HG03460 (cell line): Measurements from ENCODE around the gene MEI4.
"Not testable (repeated sequence)": the region's sequence is repeated elsewhere in the genome, so short reads cannot be mapped to it uniquely, and the experiment has no call there.

ENCODE experiments used
- ATAC-seq: cut with Tn5 transposase; IDR thresholded peaks from one replicate; pipeline ENCODE4 v1.9.1; 2021; ENCODE audit not compliant: unreplicated experiment

The MEI4 gene, protein sequence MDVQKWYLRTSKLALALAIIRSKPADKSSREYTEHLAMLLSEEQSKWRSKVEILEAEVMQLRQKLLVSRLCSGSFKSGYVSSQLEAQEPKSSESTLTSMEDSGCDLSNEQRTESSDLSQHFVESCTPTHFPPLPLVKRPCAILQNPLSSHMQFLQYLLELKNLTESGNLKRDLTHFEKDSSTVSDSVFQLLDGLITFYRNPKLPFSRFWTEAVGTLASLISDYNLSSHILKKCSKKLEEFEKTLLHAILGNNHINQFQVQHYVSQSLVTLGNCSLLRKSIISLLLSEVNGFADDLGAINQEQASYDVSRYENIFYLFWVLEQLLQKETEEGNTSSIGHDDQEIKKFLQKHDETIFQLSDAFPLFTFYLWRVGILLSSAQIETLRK

DNA sequence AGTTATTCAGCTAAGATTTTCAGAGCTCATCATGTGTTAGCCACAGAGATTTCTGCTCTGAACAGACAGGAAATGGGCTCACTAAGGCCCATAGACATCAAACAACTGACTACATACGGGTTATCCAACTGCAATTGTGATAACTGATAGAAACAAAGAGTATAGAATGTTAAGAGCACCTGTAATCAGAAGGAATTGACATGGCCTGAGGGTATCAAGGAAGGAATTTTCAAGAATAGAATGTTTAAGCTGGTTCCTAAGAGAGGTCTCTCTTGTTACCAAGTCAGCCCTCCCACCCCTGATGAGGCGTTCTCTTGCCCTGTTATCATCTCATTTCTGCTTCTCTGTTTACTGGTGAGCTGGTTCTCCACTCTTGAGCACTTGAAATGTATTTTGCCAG lies at the start of gene MEI4:
TSS of gene MEI4 (plus strand) at position 301 of the 400 bp plus-strand sequence. CDS start 37,633 bp downstream, outside the sequence.
- ATAC-seq = no peak

DNA sequence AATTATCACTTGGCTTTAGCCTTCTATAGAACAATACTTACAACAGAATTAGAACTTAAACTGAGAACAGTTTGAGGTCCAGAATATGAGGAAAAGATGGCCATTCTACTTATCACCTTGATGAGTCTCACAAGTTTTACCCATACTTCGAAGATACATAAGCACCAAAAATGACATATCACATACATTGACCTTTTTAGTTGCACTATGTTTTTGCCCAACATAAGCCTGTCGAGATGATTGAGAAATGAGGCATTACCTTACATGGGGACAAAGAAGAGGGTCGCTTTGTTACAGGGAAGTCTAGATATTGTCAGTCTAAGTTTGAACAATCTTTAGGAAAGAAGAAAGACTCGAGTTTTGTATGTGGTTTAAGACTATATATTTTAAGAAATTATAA lies 48.4 kb upstream of the MEI4 start:
- no peak for ATAC-seq

DNA sequence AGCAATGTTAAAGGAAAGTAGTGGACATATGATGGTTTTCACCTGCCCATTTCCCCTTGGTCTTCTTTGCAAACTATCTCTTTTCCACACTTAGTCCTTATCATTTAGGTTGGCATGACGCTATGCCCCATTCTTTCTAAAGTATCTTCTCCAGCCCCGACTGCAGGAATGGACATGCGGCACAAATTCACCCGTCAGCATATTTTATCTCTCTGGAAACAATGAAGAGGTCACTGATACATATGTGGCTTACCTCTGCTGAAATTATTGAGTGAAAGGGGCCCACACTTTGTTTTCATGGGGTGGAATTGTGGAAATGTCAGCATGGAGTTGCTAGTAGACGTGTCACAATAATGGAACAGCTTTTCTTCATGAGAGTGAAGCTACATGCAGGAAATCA lies 45.8 kb upstream of the MEI4 start:
- no peak for ATAC-seq

DNA sequence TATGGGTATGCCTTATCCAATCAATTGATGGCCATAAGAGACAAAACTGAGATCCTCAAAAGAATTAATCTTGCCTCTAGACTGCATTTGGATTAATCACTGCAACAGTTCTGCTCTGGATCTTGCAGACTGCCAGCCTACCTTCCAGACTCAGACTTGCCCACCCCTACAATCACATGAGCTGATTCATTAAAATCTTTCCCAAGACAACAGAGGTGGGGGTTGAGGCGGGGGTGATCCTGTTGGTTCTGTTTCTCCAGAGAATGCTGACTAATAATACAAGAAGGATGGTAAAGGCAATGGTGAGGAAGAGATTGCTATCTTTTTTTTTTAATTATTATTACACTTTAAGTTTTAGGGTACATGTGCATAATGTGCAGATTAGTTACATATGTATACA lies 43.7 kb upstream of the MEI4 start:
- no peak for ATAC-seq

DNA sequence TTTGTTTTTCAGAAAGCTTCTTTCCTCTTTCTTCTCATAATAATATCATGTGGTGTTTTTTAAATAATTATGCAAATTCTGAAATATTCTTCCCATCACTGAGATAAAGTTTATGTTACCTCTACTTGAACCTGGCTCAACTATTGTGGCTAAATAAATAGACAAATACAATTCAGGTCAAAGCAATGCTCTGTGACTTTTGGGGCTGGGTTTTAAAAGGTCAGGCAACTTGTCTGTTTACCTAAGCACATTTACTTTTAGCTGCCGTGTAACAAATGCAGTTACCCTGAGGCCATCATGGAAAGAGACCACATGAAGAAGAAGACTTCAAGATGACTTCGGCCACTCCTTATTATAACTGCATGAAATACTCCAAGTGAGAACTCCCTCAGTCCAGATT lies 33.7 kb upstream of the MEI4 start:
- no peak for ATAC-seq

DNA sequence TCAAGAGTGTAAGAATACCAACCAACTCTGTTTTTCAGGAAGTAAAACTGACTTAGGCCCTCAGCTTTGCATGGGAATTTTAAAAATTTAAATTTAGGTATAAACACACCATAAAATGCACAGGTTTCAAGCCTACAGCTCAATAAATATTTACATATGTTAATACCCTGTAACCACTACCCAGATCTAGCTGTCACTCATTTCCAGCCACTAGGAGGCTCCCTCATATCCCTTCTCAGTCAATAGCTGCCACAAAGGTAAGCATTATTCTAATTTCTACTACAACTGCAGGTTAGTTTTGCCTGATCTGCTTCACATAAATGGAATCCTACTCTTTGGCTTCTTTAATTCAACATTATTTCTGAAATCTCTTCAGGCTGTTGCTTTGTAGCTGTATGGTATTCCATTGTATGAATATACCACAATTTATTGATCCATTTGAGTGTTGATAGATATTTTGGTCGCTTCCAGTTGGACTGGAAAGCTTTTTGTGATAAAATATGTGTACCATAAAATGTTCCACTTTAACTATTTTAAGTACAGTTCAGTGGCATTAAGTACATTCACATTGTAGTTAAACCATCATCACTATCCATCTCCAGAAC lies 32.5 kb upstream of the MEI4 start:
- no peak for ATAC-seq

DNA sequence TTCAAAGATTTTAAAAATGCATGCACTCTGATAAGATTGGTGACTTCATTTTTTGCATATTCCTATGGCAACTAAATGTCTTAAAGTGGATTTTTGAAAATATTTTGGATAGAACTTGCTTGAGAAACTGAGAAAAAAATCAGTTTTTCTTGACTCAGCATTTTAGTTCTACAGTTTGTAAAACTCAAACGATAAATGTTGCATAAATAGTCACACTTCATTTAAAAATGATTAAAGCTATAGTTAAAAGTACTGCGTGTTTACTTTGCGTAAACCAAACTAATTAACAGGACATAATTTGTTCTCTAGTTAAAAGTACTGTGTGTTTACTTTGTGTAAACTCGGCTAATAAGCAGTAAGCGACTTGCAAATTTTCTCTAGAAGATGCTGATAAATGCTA lies 28.3 kb upstream of the MEI4 start:
- ATAC-seq = no peak

DNA sequence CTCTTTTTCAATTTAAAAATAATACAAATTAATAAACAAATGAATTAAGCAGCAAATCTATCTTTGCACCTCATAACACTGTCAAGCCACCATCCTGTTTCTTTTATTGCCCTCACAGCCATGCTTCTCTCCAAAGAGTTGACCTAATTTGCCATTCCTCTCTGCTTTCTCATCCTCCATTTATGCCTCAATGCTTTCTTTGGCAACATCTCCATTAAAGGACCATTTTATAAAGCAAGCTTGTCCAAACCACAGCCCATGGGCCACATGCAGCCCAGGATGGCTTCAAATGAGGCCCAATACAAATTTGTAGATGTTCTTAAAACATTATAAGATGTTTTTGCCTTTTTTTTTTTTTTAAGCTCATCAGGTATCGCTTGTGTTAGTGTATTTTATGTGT lies 26.4 kb upstream of the MEI4 start:
- no peak for ATAC-seq

DNA sequence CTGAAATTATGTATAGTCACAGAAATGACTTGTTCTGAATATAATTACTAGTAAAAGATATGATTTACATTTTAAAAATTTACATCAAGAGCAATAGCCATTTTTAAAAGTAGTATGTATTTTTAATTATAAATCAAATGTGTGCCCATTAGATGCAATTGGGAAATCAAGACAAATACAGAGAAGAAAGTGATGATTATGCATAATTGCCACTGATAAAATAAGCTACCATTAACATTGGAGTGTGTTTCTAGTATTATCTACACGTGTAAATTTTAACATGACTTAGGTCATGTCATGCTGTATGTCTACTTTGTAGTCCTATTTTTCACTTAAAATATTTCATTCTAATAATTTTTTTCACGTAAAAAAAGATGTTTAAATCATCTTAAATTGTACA lies 22.8 kb upstream of the MEI4 start:
- ATAC-seq = no peak

DNA sequence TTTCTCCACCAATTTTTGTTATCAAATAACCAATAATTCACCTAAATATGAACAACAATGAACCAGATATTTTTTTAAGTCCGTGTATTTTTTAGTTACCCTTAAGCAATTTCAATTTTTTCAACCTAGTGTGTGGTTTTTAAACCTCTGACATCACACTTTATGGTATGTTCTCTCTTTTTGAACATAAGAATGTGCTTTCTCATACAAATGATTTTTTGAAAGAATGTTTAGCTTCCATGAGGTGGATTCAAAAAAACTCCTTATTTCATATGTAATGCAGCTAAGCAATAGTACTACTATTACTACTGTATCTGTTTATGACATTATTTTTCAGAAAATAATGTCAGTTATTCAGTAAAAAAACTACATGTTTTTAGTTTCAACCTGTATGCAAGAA lies 19.4 kb upstream of the MEI4 start:
- ATAC-seq = no peak

DNA sequence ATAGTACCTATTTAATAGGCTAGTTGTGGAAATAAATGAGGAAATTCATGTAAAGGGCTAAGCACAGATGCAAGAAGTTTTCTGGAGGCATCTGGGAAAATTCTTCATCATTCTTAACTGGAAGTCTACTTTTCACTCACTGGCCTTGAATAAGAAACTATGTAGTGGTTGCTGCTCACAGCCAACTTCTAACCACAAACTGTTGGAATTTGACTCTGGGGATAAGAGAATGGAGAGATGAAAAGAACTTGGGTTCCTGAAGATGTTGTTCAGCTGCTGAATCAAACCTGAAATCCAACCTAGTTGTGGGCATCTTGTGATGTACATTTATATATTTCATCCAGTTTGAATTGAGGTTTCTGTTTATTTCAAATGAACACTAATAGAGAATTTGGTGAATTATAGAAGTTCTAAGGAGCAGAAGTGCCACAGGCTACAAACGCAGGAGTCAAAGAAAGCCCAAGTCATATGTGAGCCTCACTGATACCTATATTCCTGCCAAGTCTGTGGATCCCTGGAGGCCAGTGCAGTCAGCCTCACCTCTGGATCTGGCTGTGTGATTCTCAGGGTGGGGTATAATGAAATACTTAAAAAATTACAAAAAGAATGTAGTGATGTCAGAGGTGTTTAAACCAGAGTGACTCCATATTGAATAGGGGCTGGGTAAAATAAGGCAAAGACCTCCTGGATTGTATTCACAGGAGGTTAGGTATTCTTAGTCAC lies 18.7 kb upstream of the MEI4 start:
- ATAC-seq = no peak

DNA sequence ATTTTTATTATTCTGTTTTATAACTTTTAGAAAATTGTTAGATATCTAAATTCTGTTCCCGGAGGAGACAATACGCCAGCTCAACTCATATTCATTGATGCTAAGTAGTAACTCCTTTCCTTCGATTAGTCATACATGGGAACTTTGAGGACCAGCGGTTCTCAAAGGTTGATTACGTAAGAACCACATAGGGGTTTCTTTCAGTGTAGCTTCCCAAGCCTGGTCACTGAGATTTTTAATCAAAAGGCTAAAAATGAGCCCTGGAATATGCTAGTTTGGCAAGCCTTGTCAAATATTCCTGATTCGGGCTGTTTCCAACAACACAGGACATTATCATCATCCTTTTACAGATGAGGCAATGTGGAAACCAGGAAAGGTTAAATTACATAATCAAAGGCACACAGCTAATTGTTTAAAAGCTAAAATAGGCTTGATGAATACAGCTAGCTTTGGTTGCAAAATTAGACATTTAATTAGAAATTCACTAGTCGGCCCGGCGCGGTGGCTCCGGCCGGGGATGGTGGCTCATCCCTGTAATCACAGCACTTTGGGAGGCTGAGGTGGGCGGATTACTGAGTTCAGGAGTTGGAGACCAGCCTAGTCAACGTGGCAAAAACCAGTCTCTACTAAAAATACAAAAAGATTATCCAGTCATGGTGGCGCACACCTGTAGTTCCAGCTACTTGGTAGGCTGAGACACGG lies 14.6 kb upstream of the MEI4 start:
- ATAC-seq = no peak

DNA sequence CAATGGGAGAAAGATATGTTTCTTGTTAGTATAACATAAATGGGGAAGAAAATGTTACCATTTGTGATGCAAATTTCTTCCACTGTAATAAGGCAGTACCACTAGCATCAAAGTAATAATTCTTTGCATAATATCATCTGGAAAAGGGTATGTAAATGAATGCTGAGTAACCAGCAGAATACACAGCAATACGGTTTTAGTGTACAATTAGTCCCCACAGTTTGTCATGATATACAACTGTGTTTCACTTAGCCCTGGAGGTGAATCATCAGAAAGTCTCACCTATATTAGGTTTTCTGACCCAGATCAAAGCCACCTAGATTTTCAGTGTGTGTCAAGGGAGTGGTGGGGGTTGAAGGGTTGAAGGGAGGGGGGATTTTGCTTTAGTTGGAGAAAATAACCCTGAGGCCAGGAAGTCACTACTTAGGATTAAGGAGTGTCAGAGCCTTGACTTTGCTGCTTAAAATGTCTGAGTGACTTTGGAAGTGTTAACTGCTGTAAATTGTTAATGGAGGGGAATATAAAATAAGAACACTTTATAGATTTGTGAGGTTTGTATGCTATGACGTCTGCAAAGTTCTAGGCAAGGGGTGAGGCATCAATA lies 8.6 kb upstream of the MEI4 start:
- no peak for ATAC-seq

DNA sequence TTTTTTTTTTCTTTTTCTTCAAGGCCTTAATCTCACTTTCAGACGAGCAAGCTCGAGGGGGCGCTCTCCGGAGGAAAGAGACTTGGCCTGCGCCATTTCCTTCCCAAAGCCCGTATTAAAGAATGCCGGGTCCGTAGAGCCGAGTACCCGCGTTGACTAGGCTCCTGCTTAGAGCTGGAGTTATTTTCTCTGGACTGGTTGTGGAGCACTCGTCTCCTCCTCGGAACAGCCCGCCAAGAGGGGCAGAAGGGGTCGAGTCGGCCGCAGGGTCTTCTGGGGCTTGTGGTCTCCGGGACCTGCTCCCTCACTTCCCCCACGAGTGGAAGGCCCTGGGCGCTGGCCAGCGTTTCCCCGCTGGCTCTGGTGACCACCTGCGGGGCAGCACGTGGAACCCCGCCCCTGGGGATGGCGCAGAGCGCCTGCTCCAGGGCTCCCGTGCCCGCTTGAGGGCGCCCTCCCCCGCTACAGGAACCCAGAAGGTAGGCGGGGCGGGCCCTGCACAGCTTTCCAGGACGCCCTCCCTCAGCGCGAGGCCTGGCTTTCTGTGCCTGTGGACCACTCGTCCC lies 2.7 kb upstream of the MEI4 start:
- ATAC-seq = no peak

DNA sequence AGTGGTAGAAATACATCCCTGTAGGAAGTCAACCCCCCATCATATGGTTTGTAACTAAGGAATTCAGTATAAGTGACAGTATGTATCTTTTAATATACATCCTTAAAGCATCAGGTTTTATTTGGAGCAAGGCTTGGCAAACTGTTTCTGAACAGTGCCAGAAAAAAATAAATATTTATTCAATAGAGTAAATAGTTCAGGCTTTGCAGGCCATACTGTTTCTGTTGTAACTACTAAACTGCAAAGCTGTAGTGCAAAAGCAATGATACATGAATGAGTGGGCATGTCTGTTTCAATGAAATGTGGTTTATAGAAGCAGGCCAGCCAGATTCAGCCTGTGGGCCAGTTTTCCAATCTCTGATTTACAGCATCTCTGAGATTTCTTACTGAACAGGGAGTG lies 977 bp downstream of the MEI4 start:
- ATAC-seq = no peak

DNA sequence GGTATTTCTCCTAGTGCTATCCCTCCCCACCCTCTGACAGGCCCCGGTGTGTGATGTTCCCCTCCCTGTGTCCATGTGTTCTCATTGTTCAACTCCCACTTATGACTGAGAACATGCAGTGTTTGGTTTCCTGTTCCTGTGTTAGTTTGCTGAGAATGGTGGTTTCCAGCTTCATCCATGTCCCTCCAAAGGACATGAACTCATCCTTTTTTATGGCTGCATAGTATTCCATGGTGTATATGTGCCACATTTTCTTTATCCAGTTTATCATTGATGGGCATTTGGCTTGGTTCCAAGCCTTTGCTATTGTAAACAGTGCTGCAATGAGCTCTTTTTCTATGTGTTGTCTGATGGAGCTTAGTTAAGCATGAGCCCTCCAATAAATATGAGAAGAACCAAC lies 2.2 kb downstream of the MEI4 start:
- ATAC-seq = not testable (repeated sequence)

DNA sequence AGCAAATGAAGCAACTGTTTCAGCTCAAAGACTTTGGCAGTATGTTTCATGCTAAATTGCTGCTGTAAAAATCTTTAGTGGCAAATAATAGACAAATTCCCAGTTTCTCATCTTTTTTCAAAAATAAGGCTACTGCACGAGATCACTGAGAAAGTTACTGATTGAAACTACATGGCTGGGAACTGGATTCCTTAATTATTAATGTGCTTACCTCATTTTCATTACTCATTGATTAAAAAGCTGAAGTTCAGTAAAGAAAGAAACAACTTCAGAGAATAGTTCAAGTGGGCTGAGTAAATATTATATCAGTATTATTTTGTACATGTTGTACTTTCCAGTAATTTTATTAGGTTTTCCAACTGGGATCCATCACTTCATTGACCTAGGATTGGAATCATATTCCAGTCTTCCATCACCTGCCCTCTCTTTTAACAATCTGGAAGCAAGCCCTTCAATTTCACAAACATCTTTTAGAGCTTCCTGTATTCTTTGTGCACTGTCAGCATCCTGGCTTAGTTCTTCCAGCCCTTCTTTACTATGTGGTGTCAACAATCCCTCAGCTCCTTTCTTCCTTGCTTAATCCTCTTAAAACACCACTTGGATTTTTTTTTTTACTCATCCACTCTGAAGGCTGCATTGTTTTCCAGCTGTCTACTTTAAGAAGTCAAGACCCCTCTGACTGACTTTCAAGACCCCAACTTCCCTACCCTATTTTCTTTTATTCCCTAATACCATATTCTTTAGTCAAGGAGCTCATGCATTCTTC lies 4.3 kb downstream of the MEI4 start:
- no peak for ATAC-seq

DNA sequence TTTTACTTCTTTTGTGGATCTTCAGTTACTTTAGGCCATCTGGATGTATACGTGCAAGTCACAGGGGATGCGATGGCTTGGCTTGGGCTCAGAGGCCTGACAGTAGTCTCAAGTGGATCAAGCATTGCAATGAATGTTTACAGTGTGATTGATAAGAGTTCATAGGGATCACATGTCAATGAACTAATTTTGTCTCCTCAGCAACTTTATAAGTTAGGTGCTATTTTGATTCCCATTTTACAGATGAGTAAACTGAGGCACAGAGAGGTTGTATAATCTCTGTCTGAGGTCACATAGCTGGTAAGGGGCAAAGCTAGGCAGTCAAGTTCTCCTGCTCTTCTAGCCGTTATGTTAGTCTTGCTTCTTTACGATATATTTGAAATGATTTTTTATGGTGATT lies 13.5 kb downstream of the MEI4 start:
- no peak for ATAC-seq

DNA sequence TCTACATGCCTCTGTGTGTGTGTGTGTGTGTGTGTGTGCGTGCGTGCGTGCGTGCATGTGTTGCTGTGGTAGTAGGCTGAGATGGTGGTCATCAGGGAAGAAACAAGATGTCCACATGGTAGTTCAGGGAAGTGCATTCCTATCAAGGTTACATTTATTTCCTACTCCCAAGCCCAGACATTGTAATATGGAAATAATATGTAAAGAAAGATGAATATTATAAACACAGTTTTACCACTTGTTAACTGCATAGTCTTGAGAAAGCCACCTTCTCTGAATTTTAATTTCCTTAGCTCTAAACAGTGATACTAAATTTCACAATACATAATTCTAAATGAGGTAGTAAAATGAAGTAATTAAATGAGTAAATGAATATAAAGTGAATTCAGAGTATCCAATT lies 14.0 kb downstream of the MEI4 start:
- no peak for ATAC-seq

DNA sequence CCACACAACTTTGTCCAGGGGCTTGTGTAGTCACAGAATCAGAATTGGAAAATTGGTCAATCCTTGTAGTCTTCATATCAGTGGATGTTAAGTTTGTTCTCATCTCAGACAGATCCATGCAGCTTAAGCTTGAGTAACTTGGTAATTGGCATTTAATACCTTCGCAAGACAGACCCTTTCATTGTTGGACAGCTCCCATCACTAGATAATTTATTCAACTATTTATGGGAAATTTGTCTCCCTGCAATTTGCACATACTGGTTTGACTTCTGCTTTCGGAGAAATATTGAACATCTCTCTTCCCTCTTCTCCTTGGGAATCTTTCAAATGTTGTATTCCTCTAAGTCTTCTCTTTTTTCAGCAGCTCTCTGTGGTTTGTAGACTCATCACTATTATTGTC lies 17.1 kb downstream of the MEI4 start:
- ATAC-seq = no peak
